HCT116 (cell line): ENCODE results near the gene SCN1B.

Experiments used
- POLR2A ChIP-seq: IDR thresholded peaks from 2 replicates; pipeline ENCODE4 v1.7.0; 2011; ENCODE audit warnings: borderline replicate concordance; ENCODE audit not compliant: insufficient read depth, insufficient read length; ENCODE audit errors: extremely low read depth
- POLR2AphosphoS5 ChIP-seq: IDR thresholded peaks from 2 replicates; pipeline ENCODE4 v1.6.1; 2011; ENCODE audit warnings: mild to moderate bottlenecking, low read depth, low read length, moderate library complexity
- YY1 ChIP-seq: IDR thresholded peaks from 2 replicates; pipeline ENCODE4 v1.6.1; 2011; ENCODE audit warnings: low read length, low read depth, moderate library complexity, mild to moderate bottlenecking; ENCODE audit not compliant: insufficient replicate concordance; ENCODE audit errors: extremely low read depth
- ZNF274 ChIP-seq: fragments of 200-500 bp; sonication (Bioruptor generic); IDR thresholded peaks from 2 replicates; pipeline ENCODE4 v1.6.1; 2014; ENCODE audit warnings: mild to moderate bottlenecking, low read depth, low read length, inconsistent platforms
- TF ChIP-seq, protein P1 (sequence below), 3 experiments: fragments of 200-600 bp in 1 of 3; sonication (generic) in 1 of 3; IDR thresholded peaks in 2 of 3; conservative IDR thresholded peaks in 1 of 3; 2 replicates each; pipeline ENCODE4 v1.5.1; 2012 to 2017; ENCODE audit warnings: low read depth in 2 of 3, low read length in 2 of 3, antibody characterized with exemption in 1 of 3, borderline replicate concordance in 1 of 3, control low read depth in 1 of 3, mild to moderate bottlenecking in 1 of 3, mixed read lengths in 1 of 3, mixed run types in 1 of 3, moderate library complexity in 1 of 3; ENCODE audit not compliant: insufficient read depth in 1 of 3

DNA sequence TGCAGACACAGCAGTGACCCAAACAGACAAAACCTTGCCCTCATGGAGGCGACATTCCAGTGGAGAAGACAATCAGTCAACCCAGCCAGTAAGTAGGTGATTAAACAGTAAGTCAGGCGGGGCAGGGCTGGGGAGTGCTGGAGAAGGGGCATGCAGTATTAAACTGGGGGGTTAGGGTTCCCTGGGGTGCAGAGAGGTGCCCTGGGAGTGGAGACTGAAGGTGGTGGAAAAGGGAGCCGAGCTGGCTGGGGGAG, 54.2 kb downstream of the SCN1B start:
- TF ChIP-seq ZNF274 (no peak), POLR2AphosphoS5 (no peak), POLR2A (no peak), YY1 (no peak)
- TF ChIP-seq, protein P1, sequence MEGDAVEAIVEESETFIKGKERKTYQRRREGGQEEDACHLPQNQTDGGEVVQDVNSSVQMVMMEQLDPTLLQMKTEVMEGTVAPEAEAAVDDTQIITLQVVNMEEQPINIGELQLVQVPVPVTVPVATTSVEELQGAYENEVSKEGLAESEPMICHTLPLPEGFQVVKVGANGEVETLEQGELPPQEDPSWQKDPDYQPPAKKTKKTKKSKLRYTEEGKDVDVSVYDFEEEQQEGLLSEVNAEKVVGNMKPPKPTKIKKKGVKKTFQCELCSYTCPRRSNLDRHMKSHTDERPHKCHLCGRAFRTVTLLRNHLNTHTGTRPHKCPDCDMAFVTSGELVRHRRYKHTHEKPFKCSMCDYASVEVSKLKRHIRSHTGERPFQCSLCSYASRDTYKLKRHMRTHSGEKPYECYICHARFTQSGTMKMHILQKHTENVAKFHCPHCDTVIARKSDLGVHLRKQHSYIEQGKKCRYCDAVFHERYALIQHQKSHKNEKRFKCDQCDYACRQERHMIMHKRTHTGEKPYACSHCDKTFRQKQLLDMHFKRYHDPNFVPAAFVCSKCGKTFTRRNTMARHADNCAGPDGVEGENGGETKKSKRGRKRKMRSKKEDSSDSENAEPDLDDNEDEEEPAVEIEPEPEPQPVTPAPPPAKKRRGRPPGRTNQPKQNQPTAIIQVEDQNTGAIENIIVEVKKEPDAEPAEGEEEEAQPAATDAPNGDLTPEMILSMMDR (IDR thresholded peaks at IDR 0.05 in 2 of 3, conservative IDR thresholded peaks at IDR 0.05 in 1 of 3; ENCODE audit: borderline replicate concordance in 1 of 3, insufficient read depth in 1 of 3, low read depth in 2 of 3, low read length in 2 of 3): no peak
